ENCODE data around the gene MADD. TPM values are rescaled to one million over a fixed set of nuclear protein-coding genes. Genes with fewer than 3 reads are reported as not detected.

MADD gene
- total and polyA plus RNA-seq, 10 of the 15 experiments (the other 5 are each of a cell fraction or from before 2014, with no cell fraction given) = 0.47 to 35.4 (median 17.6) TPM

DNA sequence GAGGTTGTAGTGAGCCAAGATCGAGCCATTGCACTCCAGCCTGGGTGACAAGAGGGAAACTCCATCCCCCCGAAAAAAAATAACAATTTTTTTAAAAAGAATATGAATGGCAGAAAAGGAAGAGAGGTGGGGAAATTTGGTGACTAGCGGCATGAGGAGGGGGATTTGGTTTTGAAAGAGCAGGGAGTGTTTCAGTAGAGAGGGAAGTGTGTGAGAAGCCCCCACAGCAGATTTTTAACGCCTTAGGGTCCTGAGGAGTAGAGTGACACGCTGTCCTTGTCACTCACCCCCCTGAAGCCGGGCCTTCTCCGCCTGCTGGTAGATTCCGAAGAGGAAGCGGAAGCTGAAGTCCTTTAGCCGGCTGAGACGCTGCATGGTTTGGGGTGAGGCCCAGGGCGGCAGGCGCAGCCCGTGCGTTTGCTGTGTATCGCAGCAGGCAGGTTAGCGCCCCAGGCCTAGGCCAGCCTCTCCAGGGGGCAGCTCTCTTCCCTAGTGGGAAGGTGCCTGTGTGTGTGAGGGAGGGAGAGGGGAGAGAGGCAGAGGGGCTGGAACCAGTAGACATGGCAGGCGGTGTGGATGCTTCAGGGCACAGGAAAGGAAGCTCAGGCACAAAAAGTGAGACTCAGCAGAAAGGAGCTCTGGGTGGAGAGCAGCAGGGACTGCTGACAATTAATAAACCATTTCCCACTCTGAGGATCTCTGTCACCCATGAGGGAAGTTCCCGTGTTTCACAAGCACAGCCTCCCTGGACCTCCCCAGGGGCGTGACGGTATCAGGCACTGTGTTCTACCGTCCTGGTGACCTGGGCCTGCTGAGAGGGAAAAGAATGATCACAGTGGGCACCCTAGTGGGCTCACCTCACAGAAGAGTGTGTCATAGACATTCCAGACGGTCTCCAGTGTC lies 25.2 kb upstream of the MADD start:
- SMC1A ChIA-PET (ENCODE audit: uncharacterized antibody, unreplicated experiment) = no interaction called here
- Histone ChIP-seq H2AFZ (ENCODE audit: control insufficient read depth, low read depth, low read length) (no peak overlapping the region), H3K27ac (ENCODE audit: control insufficient read depth, insufficient read depth) (no peak overlapping the region), H3K4me2 (ENCODE audit: control insufficient read depth, insufficient read depth) (no peak overlapping the region), H3K36me3 (ENCODE audit: control insufficient read depth in 2 of 2, insufficient read depth in 2 of 2, low read length in 1 of 2) (peaks cover 8 to 13% of the 10 kb centered on the region in 2 experiments; a peak in 3 of 4 replicates), H3K9ac (ENCODE audit: control insufficient read depth, insufficient read depth, low read length) (no peak overlapping the region), H3K27me3 (replicated peaks in 1 of 2; ENCODE audit: control insufficient read depth in 2 of 2, insufficient read depth in 2 of 2, low read length in 1 of 2) (no peaks in the 10 kb centered on the region), H4K20me1 (ENCODE audit: control insufficient read depth, insufficient read depth) (0 out of 2 replicates have a peak, but pooled peaks cover 3% of the 10 kb centered on the region), H3K9me3 (replicated peaks; ENCODE audit: control insufficient read depth, insufficient read depth, low read length) (no peaks in the 10 kb centered on the region), H3K4me1 (ENCODE audit: control insufficient read depth, insufficient read depth, low read length) (peaks cover 8% of the 10 kb centered on the region), H3K4me3 (no peak overlapping the region), H3K79me2 (ENCODE audit: control insufficient read depth, insufficient read depth, low read length) (peaks cover 24% of the 10 kb centered on the region)
- WGBS (ENCODE audit: insufficient coverage, insufficient replicate concordance, low lambda C conversion rate, missing lambda C conversion rate) = 88% methylated on average over 23 of the region's 23 CpGs
- in situ Hi-C loops (cut with MboI) (no loop called here), intact Hi-C loops (cut with micrococcal nuclease; ENCODE audit: unreplicated experiment) (no loop called here)
- no peak for DNase-seq (ENCODE audit: low read depth, low spot score)
- no peak for FAIRE-seq
- RAD21 ChIA-PET (ENCODE audit: unreplicated experiment) = no interaction called here
- no TSS peak for BruUV-seq (replicated peaks)
- TF ChIP-seq, protein P1, sequence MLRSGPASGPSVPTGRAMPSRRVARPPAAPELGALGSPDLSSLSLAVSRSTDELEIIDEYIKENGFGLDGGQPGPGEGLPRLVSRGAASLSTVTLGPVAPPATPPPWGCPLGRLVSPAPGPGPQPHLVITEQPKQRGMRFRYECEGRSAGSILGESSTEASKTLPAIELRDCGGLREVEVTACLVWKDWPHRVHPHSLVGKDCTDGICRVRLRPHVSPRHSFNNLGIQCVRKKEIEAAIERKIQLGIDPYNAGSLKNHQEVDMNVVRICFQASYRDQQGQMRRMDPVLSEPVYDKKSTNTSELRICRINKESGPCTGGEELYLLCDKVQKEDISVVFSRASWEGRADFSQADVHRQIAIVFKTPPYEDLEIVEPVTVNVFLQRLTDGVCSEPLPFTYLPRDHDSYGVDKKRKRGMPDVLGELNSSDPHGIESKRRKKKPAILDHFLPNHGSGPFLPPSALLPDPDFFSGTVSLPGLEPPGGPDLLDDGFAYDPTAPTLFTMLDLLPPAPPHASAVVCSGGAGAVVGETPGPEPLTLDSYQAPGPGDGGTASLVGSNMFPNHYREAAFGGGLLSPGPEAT (IDR thresholded peaks at IDR 0.05; ENCODE audit: low read depth) = no peak
- no peak for TF ChIP-seq POLR2A (IDR thresholded peaks at IDR 0.05; ENCODE audit: low read depth, low read length)
- no peak for TF ChIP-seq RCOR1 (conservative IDR thresholded peaks at IDR 0.05; ENCODE audit: low read depth, low read length)
- TF ChIP-seq, protein P2, sequence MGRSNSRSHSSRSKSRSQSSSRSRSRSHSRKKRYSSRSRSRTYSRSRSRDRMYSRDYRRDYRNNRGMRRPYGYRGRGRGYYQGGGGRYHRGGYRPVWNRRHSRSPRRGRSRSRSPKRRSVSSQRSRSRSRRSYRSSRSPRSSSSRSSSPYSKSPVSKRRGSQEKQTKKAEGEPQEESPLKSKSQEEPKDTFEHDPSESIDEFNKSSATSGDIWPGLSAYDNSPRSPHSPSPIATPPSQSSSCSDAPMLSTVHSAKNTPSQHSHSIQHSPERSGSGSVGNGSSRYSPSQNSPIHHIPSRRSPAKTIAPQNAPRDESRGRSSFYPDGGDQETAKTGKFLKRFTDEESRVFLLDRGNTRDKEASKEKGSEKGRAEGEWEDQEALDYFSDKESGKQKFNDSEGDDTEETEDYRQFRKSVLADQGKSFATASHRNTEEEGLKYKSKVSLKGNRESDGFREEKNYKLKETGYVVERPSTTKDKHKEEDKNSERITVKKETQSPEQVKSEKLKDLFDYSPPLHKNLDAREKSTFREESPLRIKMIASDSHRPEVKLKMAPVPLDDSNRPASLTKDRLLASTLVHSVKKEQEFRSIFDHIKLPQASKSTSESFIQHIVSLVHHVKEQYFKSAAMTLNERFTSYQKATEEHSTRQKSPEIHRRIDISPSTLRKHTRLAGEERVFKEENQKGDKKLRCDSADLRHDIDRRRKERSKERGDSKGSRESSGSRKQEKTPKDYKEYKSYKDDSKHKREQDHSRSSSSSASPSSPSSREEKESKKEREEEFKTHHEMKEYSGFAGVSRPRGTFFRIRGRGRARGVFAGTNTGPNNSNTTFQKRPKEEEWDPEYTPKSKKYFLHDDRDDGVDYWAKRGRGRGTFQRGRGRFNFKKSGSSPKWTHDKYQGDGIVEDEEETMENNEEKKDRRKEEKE (IDR thresholded peaks at IDR 0.05) = no peak
- no peak for TF ChIP-seq BCL11A (IDR thresholded peaks at IDR 0.05; ENCODE audit: low read depth, low read length)
- TF ChIP-seq HCFC1 (IDR thresholded peaks at IDR 0.05; ENCODE audit: low read length) = no peak
- no peak for TF ChIP-seq CBFB (IDR thresholded peaks at IDR 0.05; ENCODE audit: low read depth)
- no peak for TF ChIP-seq IKZF2 (IDR thresholded peaks at IDR 0.05)
- TF ChIP-seq ZSCAN29 (IDR thresholded peaks at IDR 0.05) = no peak
- TF ChIP-seq, protein P3, sequence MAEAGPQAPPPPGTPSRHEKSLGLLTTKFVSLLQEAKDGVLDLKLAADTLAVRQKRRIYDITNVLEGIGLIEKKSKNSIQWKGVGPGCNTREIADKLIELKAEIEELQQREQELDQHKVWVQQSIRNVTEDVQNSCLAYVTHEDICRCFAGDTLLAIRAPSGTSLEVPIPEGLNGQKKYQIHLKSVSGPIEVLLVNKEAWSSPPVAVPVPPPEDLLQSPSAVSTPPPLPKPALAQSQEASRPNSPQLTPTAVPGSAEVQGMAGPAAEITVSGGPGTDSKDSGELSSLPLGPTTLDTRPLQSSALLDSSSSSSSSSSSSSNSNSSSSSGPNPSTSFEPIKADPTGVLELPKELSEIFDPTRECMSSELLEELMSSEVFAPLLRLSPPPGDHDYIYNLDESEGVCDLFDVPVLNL (IDR thresholded peaks at IDR 0.05; ENCODE audit: low read depth, low read length) = no peak
- TF ChIP-seq RAD21 (IDR thresholded peaks at IDR 0.05; ENCODE audit: insufficient read depth, low read depth, low read length) = no peak
- no peak for ATAC-seq
- POLR2A ChIA-PET = interaction anchor here (0.6 kb wide), 1 partner anchor 16 kb away, joined by 3 read pairs; no protein-coding TSS in a partner anchor
- CTCF ChIA-PET = interaction anchor here (0.7 kb wide), 1 partner anchor 29 kb away, joined by 3 read pairs; no protein-coding TSS in a partner anchor

Measured in GM12878 (cell line).